ENCODE results near the gene SPEM3. TPM values are rescaled to one million over a fixed set of nuclear protein-coding genes. Genes with fewer than 3 reads are reported as not detected.

SPEM3 gene
- total RNA-seq, 1 donor from 2014 or later: not detected

DNA sequence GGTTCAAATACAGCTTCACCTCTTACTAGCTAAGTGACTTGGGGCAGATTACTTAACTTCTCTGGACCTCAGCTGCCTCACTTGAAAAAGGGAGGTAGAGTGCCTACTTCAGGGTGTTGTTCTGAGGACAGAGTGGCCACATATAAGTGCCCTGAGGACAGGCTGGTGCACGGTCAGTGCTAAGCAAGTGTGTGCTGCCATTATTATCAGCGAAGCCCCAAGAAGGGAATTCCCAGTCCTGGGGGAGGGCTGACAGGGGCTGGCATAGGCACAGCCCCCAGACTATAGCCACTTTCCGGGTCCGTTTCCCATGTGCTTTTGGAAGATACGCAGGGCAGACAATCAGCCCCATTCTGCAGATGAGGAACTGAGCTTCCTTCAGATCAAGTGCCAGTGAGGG lies 48.3 kb downstream of the SPEM3 start:
- DNase-seq (ENCODE audit: low read depth, low spot score): no peak
- H3K36me3 Mint-ChIP-seq (ENCODE audit: low read depth): no peaks in the 10 kb centered on the region
- H3K9me3 Mint-ChIP-seq: no peaks in the 10 kb centered on the region
- no peak overlapping the region for H3K27ac Mint-ChIP-seq (ENCODE audit: unreplicated experiment)
- H3K27me3 Mint-ChIP-seq (ENCODE audit: low read depth): no peaks in the 10 kb centered on the region
- TF ChIP-seq, protein P1, sequence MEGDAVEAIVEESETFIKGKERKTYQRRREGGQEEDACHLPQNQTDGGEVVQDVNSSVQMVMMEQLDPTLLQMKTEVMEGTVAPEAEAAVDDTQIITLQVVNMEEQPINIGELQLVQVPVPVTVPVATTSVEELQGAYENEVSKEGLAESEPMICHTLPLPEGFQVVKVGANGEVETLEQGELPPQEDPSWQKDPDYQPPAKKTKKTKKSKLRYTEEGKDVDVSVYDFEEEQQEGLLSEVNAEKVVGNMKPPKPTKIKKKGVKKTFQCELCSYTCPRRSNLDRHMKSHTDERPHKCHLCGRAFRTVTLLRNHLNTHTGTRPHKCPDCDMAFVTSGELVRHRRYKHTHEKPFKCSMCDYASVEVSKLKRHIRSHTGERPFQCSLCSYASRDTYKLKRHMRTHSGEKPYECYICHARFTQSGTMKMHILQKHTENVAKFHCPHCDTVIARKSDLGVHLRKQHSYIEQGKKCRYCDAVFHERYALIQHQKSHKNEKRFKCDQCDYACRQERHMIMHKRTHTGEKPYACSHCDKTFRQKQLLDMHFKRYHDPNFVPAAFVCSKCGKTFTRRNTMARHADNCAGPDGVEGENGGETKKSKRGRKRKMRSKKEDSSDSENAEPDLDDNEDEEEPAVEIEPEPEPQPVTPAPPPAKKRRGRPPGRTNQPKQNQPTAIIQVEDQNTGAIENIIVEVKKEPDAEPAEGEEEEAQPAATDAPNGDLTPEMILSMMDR (conservative IDR thresholded peaks at IDR 0.05): no peak
- peak overlapping the region; percentile 94 for H3K4me3 Mint-ChIP-seq
- H3K4me1 Mint-ChIP-seq: peaks cover 44% of the 10 kb centered on the region

GRCh38 chr17:7477392-7478275 lies 49.0 kb downstream of the SPEM3 start:
- H3K36me3 Mint-ChIP-seq (ENCODE audit: low read depth): no peaks in the 10 kb centered on the region
- TF ChIP-seq, protein P1 (conservative IDR thresholded peaks at IDR 0.05): no peak
- no peaks in the 10 kb centered on the region for H3K9me3 Mint-ChIP-seq
- peak overlapping the region; percentile 88 for H3K27ac Mint-ChIP-seq (ENCODE audit: unreplicated experiment)
- no peaks in the 10 kb centered on the region for H3K27me3 Mint-ChIP-seq (ENCODE audit: low read depth)
- peak overlapping the region; percentile 94 for H3K4me3 Mint-ChIP-seq
- peaks cover 49% of the 10 kb centered on the region for H3K4me1 Mint-ChIP-seq
- no peak for DNase-seq (ENCODE audit: low read depth, low spot score)

DNA sequence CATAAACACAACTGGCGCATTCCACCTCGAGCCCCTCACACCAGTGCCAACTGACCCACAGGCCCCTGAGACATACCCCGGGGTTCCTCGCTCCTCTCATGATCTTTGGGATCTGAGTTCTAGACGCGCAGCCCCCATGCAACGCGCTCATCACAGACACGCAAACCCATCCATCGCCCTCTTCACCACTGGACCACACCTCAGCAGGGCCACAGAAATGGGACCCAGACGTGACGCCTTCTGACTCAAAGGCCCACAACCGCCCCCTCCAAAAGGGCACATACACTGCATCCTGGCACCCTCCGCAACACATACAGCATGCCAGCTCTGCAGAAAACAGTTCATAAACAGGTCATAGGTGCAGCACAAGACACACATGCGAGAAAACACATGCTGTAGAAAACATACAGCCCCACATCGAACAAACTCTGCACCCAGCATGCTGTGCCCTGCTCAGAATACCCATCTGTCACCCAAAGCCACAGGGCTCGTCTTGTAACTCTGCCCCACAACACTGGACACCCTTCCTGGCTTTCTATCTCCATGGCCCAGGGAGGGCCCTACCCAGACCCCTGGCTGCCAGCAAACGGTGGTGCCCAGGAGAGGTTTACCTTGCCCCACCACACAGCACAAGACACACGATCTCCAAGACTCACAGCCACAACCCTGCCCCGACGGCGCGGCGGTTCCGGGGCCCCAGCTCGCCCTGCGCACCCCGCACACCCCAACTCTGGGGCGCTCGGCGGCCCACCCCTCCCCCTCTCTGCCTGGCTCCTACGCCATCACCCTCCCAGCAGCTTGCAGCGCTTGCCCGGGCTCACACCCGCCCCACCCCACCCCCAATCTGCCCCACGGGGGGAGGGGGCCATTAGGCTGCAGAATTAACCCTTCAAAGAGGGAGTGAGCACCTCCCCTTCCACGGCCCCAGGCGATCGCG lies 49.9 kb downstream of the SPEM3 start:
- Mint-ChIP-seq H3K4me1 (peaks cover 58% of the 10 kb centered on the region), H3K4me3 (peak overlapping the region; percentile 94), H3K27ac (ENCODE audit: unreplicated experiment) (no peak overlapping the region), H3K9me3 (no peaks in the 10 kb centered on the region), H3K27me3 (ENCODE audit: low read depth) (no peaks in the 10 kb centered on the region), H3K36me3 (ENCODE audit: low read depth) (no peaks in the 10 kb centered on the region)
- TF ChIP-seq, protein P1 (conservative IDR thresholded peaks at IDR 0.05): no peak
- DNase-seq (ENCODE audit: low read depth, low spot score): no peak

DNA sequence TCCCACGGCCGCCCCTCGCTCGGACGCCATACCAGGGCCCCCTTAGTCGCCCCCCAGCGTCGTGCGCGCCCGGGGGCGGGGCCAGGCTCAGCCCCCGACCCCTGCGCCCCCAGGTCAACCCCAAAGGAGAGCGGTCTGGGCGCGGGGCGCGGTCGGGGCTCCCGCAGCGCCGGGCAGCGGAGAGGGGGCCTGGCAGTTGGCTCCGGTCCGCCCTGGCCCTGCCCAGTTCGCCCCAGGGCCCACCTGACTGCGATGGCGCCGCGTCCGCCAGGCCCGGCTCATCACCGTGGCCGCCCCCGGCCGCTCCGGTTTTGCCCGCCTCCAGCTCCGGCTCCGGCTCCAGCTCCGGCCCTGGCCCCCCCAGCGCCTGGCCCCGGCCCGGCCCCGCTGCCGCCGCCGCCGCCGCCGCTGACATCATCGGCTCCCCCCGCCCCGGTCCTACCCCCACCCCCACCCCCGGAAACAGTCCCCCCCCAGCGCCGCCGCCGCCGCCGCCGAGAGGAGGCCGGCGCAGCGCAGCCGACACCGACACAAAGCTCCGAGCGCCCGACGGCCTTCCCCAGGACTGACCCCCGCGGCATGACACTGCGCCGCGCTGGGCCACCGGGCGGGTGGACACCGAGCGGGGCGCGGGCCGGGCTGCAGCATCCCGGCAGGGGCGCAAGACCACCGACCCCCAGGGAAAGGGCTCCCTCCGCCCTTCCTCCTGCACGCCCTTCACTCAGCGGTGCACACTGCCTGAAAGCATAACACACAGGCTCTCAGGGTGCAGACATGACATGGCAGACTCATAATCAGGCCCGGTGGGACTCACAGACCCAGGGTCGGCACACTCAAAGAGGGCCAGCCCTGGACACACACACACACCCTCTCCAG lies 50.8 kb downstream of the SPEM3 start, which contains the start of gene ZBTB4:
Gene ZBTB4, minus strand, starts transcription at position 419 of the 876 bp plus-strand sequence. CDS start 12,830 bp downstream, outside the sequence.
- peak within 1 kb of the TSS; percentile 98 for H3K27ac Mint-ChIP-seq (ENCODE audit: unreplicated experiment)
- H3K36me3 Mint-ChIP-seq (ENCODE audit: low read depth): no peaks in the 10 kb centered on the region
- H3K4me1 Mint-ChIP-seq: peaks cover 60% of the 10 kb centered on the region

More for the DNA sequence above, 50.8 kb downstream of the SPEM3 start, which contains the start of gene ZBTB4:
- DNase-seq (ENCODE audit: low read depth, low spot score): peak; percentile 35
- no peaks in the 10 kb centered on the region for H3K9me3 Mint-ChIP-seq
- TF ChIP-seq, protein P1 (conservative IDR thresholded peaks at IDR 0.05): no peak
- peak within 1 kb of the TSS; percentile 94 for H3K4me3 Mint-ChIP-seq
- no peaks in the 10 kb centered on the region for H3K27me3 Mint-ChIP-seq (ENCODE audit: low read depth)

Measured in neural crest cell (in vitro differentiated cells).